GF-D8 (cell line): Measurements from ENCODE around the gene MAF.

Experiments used
- DNase-seq: peaks from one replicate; lab custom pipeline; 2025; lab: John Stamatoyannopoulos, UW

The MAF gene

DNA sequence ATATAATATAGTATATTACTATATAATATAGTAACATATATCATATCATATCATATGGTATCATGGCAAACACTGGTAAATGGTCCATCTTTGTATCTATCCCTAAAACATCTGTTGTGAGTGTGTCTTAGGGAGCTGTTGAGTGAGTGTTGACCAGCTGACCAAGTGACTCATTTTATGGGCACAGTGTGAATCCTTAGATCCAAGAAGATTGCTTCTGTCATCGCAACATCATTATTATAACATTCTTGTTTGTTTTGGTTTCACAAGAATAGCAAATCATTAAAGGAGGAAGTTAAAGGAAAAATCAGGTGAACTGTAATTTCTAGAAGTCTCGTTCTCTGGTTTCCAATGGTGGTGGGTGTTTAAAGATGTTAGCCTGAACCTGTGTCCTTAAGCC lies 11.7 kb upstream of the MAF start:
- no peak for DNase-seq

DNA sequence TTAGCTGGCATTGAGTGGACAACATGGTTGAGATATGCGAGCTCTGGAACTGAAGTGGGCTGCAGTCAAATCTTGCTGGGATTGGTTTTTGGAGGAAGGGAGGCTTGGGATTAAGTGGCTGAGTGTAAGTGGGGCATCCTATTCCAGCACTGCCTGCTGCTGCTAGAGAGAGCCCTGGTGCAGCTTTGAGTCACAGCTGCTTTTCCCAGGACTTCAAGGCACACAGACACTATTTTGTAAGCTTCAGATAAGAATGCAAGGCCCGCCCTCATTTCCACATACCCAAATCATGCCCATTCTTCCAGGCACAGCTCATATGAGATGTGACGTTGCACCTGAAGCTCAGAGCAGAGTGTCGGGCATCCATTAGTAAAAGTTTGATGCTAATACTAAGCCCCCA lies 10.2 kb upstream of the MAF start:
- no peak for DNase-seq

DNA sequence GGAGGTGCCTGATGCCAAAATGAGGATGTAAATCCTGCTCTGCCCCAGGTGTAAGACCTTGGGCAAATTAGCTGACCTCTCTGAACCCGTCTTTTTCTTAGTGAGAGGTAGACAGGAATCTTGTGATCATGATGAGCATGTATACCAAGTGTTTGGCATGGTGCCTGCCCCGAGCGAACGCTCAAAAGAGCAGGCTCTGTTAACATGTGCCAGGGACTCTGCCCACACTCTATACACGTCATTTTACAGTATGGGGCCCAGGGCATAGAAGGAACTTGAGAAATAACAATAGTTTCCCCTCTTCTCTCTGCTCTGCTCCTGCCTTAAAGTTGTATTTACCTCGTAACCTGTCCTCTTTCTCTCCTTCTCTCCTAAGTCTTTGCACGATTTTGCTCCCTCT lies 9.3 kb upstream of the MAF start:
- no peak for DNase-seq

DNA sequence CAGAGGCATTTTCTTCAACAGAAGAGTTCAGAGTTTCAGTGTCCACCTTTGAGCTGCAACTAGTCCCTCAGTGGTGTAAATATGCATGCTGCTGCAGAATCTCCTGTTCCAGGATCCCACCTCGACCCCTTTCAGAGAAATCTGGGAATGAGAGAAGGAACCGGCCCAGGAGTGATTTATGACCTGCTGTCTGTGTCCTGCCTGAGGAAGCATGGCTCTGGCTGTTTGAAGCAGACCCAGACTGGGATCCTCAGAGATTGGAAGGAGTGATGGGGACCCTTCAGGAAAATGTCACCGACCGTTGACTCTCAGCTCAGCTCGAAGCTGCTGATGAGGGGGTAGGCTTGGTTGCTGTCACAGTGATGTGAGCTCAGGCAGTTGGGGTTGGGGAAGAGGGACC lies 8.4 kb upstream of the MAF start:
- DNase-seq: no peak

DNA sequence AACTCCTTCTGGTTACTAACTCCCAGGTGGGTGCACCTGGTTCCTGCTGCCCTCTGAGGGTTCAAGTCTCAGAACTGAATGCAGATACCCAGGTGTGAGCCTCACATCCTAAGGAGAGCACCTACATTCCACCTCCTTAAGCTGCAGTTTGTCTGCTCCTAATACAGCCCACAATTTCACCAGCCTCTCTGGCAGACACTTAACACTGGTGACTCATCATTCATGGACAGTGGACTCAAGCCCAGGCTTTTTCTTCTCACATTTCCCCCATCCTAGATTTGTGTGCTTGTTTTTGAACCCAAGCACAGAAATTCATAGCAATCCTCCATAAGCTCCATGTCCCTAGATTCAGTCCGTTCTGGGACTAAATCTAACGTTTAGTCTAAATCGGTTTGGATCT lies 7.0 kb upstream of the MAF start:
- DNase-seq: no peak

DNA sequence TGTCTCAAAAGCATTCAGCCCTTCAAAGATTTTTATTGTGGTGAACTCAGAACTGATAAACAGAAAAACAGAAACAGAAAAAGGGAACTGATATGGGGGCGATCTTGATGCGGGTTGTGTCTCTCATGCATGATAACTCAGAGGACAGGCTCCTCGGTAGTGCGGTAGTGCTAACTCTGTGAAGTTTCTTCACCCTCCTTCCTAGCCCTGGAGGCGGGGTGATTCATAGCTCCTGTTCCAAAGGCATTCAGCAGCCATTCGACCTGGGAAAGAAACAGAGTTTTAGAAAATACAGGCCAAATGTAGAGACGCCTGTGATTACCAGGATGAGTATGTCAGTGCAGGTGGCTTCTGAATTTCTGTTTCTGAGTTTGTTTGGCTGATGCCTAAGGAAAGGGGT lies 5.5 kb upstream of the MAF start:
- DNase-seq: no peak

DNA sequence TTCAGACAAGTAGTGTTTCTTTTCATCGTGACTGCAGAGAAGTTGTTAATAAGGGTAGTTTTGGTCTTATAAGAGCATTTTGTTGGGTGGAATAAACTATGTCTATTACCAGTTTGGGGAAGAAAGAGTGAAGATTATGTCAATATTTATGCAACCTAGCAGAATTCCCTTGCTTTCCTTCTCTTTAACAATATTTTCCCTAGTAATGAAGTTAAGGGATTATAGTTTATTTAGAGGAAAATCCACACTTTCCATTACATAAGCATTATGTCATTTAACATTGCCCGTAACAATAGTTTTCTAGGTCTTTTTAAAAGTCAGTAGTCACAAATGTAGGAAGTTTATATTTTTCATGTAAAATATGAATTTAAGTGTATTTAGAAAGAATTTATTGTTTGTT lies 2.5 kb upstream of the MAF start:
- DNase-seq: no peak

DNA sequence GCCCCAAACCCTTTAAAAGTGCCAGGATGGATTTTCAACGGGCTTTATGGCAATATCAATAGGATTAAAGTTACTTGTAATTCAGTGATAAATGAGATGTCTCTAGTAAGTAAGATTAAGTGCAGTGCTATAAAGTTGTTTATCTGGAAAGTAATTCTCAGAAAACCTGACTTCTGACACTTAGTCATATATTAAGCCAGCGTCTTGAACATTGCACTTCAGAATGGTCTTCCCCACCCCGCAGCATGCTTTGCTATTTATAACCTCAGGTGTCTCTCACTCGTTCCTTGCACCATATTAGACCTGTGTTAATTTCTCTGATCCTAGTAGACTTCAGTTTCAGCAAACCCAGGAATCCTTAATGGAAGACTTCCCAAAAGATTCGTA lies 2.1 kb upstream of the MAF start:
- no peak for DNase-seq

DNA sequence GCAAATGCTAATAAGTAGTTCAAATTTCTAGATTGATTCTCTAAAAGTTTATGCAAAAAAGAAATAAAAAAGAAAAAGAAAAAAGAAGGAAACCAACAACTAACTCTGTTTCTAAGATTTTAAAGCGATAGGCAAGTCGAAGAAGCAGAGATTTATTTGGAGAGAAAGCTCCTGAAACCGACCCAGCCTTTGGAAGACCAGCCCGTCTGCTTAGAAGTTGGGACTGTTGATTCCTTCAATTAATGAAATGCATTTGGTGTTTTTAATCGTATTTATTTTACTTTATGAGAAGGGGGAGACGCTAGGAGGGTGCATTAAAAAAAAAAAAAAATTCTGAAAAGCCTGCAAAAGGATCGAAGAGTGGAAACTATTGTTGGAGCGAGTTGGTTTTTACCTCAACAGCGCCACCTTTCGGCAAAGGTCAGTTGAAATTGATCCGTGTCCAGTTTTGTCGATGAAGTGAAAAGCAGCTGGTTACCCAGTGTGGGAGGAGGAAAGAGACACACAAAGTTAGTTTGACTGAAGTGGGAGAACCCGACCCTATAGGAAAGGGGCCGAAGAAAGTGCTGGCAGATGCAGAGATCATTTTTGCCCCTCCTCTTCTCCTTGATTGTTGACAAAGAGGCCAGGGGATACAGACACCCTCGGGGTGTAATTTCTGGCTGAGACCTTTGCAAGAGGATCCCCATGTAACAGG lies 1.5 kb upstream of the MAF start:
- DNase-seq: no peak

DNA sequence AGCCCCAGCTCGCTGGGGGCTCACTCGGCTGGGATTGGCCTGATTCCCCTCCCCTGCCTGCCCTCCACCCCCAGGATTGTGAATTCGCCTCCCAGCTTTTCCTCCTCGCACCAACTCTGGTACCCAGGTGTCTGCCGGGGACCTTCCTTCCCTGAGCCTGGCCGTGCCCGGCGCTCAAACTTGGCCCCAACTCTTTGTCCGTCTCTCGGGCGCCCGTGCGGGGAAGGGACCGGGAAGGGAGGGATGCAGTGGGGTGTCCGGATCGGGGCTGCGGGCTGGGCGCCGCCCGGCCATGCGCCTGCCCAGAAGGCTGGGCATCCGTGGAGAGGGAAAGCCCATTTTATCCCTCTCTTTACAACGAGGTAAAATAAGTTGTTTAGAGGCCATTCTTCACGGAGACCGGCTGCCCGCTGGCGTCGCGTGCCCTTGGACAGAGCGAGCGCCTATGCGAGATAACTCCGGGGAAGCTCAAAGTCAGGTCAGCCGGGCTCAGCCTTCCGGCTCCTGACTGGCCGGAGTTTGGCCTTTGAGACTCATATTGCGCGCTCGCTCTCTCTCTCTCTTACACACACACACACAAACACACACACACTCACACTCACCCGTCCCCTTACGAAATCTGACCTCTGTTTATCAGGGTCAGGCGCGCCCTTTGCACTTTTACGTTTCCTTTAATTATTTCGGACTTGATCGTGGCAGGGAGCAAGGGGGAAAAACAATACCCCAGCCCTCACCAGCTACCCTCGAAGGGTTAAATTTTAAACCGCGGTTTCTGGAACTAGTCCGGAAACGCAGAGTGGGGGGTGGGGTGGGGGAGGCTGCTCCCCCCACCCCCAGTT lies 774 bp upstream of the MAF start:
- no peak for DNase-seq

DNA sequence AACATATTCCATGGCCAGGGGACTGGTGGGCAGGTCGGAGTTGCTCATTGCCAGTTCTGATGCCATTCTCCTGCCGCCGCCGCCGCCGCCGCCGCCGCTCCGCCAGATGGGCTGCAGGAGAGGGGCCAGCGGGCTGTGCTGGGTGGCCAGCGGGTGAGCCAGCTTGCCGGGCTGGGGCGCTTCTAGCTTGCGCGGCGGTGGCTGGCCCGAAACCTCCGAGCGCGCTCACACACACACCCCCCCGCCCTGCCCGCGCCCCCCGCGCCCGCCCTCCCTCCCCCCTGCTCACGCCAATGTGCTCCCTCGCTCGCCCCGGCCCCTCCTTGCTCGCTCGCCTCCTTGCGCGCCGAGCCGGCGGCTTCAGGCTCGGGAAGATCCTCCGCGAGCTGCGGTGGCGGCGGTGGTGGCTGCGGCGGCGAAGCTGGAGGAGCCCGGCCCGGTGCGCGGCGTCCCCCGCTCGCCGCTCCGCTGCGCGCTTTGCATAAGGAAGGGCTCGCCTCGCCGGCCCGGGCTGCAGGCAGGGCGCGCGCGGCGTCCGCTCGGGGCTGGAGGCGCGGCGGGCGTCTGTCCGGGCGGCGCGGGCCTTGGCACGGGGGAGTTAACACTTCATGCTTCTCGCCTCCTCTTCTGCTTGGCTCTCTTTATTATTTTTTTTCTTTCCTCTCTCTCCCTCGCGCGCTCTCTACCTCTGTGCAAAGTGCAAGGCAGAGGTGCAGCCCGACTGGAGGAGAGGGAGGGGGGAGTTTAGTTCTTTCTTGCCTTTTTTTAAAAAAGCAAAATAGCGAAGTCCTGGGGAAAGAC lies 500 bp downstream of the MAF start:
- no peak for DNase-seq

DNA sequence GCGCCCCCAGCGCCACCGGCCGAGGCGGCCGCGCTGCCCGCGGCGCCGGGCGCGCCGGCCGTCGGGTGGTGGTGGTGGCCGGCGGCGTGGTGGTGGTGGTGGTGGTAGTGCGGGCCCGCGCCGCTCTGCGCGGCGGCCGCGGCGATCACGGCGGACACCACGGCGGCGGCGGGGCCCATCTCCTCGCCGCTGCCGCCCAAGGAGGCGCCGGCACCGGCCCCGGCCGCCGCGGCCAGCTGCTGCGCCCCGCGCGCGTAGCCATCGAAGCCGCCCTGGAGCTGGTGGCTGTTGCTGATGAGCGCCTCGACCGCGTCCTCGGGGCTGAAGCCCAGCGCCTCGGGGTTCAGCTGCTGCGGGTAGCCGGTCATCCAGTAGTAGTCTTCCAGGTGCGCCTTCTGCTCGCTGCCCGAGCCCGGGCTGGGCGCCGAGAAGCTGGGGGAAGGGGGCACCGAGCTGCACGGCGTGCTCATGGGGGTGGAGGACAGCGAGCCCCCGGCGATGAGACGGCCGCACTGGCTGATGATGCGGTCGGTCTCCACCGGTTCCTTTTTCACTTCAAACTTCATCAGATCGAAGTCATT lies 1.2 kb downstream of the MAF start:
- DNase-seq: no peak

DNA sequence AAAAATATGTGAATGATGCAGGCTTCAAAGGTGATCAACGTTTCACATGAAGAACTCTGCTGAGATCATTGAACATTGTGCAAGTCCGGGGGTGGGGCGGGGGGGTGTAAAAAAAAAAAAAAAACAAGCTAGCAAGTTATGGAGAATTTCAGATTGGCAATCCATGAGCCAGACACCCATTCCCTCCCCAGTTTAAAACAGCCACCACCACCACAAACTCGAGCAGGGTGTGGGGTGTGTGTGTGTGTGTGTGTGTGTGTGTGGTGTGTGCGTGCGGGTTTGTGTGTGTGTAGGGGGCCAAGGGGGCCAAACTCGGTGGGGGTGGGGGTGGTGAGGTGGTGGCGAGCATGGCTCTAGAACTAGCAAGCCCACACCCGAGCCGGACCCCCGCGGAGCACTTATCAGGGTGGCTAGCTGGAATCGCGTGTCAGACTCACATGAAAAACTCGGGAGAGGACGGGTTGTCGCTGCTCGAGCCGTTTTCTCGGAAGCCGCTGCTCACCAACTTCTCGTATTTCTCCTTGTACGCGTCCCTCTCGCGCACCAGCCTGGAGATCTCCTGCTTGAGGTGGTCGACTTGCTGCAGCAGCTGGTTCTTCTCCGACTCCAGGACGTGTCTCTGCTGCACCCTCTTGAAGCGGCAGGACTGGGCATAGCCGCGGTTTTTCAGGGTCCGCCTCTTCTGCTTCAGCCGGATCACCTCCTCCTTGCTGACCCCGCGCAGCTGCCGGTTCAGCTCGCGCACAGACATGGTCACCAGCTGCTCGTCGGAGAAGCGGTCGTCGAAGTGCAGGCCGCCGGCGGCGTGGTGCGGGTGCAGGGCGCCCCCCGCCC lies 2.0 kb downstream of the MAF start:
- DNase-seq: no peak

DNA sequence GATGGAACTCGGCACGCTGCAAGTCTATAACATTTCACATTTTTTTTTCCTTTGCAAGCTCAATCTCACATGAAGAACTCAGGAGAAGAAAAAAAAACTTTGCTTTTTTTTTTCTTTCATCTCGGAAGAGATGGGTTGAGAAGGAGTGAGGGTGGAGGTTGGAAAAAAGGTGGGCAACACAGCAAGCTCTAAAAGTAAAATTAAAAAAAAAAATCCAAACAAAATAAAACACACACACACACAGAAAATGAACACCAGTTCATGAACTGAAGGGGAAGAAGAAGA lies 2.5 kb downstream of the MAF start:
- no peak for DNase-seq

DNA sequence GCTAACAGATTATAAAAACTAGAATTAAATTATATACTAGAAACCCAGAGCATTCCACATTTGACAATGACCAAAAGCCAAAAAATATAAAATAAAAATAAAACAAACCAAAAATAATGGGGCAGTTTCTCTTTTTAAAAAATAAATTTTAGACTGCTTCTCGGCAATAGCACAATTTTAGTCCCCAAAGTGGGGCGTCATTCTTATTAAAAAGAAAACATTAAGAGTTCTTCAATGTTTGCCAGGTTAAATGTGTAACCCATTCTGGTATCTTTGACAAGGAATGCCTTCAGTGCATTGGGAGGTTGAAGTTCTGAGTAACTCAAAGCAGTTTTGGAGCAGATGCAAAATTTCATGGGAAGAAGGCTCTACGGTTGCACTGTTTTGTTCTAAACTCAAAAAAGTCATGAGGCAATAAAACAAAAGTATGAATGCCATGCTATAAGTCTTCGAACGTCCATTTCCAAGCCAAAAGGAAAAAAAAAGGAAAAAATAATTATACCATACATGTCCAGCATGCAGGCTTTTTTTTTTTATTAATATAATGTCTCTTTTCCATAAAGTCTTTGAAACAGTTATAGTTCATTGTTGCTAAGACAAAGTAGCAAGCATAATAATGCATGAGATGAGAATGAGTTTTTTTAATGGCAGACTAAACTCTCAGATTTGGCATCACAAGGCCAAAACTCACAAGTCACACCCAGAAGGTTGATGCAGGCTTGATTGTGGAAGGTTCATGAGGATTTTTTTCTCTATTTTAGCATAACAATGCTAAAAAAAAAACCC lies 3.1 kb downstream of the MAF start:
- no peak for DNase-seq

DNA sequence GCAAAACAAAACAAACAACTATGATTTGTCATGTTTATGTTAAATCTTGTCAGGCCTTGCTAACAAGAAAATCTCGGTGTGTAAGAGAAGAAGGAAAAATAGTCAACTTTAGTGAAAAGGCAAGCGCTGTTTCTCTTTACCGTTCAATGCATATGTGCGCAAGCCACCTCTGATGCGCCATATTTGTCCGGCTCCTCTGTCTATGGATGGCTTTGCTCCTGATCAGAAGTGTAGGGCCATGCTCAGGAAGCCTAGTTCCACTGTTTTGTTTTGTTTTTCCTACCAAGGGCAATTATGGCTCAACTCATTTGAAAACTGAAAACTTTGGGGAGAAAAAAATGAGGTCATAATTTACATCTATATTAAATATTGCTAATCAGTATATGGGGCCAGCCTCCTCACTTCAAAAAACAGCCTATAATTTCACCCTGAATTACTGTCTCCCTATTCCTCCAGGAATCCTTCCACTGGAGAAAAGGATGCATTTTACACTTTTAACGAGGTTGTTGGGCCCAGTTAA lies 4.5 kb downstream of the MAF start:
- DNase-seq: no peak

DNA sequence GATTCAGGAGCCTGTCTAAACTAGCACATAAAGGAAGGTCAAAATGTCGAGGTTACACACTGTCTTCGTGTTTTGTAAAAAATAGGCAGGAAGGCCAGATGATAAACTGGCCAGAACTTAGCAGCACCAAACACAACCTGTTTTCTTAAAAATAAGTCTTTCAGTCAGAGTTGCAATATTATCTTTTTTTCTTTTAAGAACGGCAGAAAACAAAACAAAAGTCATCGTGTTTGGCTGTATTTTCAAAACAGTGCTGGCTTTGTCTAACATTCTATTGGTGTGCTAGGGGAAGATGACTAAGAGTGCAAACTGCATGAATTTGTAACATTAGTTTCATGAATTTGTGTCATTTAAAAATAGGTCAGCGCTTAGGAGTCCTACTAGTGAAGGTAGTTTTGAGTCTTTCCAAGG lies 5.3 kb downstream of the MAF start:
- no peak for DNase-seq

DNA sequence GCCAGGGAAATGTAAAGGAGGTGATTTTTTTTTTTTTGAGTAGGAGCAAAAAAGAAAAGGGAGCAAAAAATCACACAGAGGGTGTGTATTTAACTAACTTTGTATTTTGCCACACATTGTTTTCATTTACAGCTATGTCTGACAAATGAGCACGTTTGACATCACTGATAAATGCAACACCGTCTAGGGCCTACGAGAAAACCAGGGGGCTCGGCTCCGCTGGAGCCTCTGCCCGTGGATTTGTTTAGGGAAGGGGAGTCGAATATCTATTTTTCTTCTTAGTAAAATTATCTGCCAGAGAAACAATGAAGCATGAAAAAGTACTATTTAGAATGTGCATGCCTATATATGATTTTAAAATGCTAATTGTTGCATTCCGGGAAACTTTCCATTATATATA lies 6.8 kb downstream of the MAF start:
- no peak for DNase-seq

DNA sequence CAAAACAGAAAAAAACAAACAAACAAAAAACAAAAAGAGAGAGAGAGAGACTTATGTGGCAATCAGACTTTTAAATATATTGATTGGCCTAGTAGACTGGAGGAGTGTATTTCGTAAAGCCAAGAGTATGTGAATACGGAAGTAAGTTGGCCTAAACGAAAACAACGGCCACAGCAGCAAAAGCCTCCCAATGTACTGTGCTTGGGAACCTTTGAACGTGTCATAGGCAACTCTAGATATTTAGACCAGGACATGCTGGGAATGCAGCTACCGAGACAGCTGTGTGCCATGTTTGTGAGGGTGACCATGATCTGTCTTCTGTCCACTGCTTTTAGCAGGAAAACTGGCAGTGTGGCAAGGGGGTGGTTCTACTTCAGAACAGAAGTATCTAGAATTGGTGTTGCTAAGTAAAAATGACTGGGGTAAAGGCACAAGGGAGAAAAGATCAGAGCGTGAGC lies 7.4 kb downstream of the MAF start:
- DNase-seq: no peak

DNA sequence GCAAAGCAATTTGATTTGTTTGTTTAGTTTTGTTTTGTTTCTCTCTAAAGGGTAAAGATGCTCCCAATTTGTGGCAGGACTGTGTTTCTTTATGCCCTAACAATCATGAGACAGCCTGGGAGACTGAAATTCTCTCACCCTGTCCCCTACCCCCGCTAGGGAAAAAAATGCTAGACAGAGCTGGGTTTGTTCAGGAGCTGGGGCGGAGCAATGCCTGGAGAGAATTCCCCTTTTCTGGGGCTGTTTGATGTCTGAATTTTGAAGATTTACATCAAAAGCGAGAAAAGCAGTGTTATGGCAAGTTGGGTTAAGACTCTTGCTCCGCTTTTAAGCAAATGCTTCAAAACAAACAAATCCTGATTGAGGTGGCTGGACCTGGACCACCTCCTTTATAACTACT lies 8.4 kb downstream of the MAF start:
- no peak for DNase-seq

DNA sequence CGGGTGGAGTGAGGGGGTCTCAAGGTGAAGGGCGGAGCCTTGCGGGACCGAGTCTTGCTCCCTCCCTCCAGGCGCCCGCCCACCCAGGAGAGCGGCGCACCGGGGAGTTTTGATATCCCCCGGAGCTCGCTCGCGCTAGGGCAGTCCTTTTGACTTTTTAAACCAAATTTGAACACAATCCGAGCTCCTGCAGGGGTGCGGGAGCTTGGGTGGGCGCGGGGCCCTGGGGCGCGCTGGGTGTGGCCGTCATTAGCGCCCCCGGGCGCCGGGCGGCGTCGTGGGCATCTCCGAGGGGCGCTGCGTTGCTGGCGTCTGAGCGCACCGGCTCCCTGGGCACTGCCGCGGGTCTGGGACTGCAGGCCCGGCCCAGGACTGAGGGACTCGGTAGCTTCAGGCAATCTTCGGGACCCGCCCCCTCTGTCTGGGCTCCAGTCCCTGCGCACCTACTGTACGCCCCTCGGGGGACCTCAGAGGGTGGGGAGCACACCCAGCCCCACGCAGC lies 10.9 kb downstream of the MAF start:
- DNase-seq: no peak
